ENCODE results near the gene NAT9.

DNA sequence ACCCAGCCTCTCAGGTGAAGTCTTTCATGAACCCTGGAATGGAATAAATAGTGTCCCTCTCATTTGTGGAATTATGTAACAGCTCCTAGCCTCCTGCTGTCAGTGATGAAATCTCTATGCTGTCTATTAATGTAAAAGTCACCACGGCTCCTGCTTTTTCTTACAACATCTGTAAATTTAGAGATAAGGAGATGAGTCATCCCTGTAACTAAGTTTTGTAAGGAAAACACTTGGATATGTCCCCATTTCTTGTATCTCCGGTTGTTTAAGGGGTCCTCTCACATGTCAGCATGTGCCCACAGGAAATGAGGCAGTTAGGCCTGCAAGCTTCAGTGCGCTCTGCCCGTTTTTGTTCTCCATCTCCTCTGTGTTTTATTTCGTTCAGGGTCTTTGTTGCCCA, 2.8 kb upstream of the NAT9 start:
- TF ChIP-seq, protein P1, sequence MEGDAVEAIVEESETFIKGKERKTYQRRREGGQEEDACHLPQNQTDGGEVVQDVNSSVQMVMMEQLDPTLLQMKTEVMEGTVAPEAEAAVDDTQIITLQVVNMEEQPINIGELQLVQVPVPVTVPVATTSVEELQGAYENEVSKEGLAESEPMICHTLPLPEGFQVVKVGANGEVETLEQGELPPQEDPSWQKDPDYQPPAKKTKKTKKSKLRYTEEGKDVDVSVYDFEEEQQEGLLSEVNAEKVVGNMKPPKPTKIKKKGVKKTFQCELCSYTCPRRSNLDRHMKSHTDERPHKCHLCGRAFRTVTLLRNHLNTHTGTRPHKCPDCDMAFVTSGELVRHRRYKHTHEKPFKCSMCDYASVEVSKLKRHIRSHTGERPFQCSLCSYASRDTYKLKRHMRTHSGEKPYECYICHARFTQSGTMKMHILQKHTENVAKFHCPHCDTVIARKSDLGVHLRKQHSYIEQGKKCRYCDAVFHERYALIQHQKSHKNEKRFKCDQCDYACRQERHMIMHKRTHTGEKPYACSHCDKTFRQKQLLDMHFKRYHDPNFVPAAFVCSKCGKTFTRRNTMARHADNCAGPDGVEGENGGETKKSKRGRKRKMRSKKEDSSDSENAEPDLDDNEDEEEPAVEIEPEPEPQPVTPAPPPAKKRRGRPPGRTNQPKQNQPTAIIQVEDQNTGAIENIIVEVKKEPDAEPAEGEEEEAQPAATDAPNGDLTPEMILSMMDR (conservative IDR thresholded peaks at IDR 0.05 in 1 of 2, IDR thresholded peaks at IDR 0.05 in 1 of 2; ENCODE audit: extremely low read depth in 1 of 2, insufficient read depth in 1 of 2, low read depth in 1 of 2, low read length in 2 of 2), result no peak
- no peak for TF ChIP-seq EZH2 (IDR thresholded peaks at IDR 0.05; ENCODE audit: borderline replicate concordance, low read length)
